Hepatic stellate cell (primary cell): ENCODE measurements around the gene LRRC4.
A peak's percentile ranks its signal among the peaks of the same experiment; 100 is the strongest.

Experiments used
- DNase-seq: peaks from one replicate; pipeline ENCODE4 v3.0.0; 2011; ENCODE audit warnings: low spot score

The LRRC4 gene

GRCh38 chr7:128031901-128032604 is 816 bp upstream of the LRRC4 start:
- DNase-seq, result peak; percentile 92

- no peak for DNase-seq
Measured at GRCh38 chr7:128030263-128030653, 979 bp downstream of the LRRC4 start.

GRCh38 chr7:128029405-128029995 is 1.7 kb downstream of the LRRC4 start:
- DNase-seq, result no peak

GRCh38 chr7:128027485-128027980 is 3.7 kb downstream of the LRRC4 start:
- DNase-seq, result no peak

GRCh38 chr7:128026551-128026950 is 4.7 kb downstream of the LRRC4 start:
- DNase-seq, result no peak

GRCh38 chr7:128025819-128026218 is 5.4 kb downstream of the LRRC4 start:
- DNase-seq, result no peak

- no peak for DNase-seq
Measured at GRCh38 chr7:128025380-128025779, 5.9 kb downstream of the LRRC4 start.

GRCh38 chr7:128024151-128024550 is 7.1 kb downstream of the LRRC4 start:
- DNase-seq, result no peak

- DNase-seq, result peak; percentile 46
Measured at GRCh38 chr7:128022631-128023532, 8.4 kb downstream of the LRRC4 start.

- DNase-seq, result no peak
Measured at GRCh38 chr7:128021366-128021765, 9.9 kb downstream of the LRRC4 start.

- no peak for DNase-seq
Measured at GRCh38 chr7:128020159-128020558, 11.1 kb downstream of the LRRC4 start.

- no peak for DNase-seq
Measured at GRCh38 chr7:128019288-128019687, 11.9 kb downstream of the LRRC4 start.

GRCh38 chr7:128017862-128018845 is 13.1 kb downstream of the LRRC4 start:
- DNase-seq, result no peak

- DNase-seq, result no peak
Measured at GRCh38 chr7:128017460-128017859, 13.8 kb downstream of the LRRC4 start.

- no peak for DNase-seq
Measured at GRCh38 chr7:128014811-128015210, 16.4 kb downstream of the LRRC4 start.

GRCh38 chr7:128011131-128011661 is 20.0 kb downstream of the LRRC4 start:
- DNase-seq, result no peak

GRCh38 chr7:128010391-128011127 is 20.7 kb downstream of the LRRC4 start:
- no peak for DNase-seq

GRCh38 chr7:128008744-128009143 is 22.5 kb downstream of the LRRC4 start:
- DNase-seq, result no peak

GRCh38 chr7:128008141-128008540 is 23.1 kb downstream of the LRRC4 start:
- no peak for DNase-seq

- DNase-seq, result no peak
Measured at GRCh38 chr7:128007303-128007680, 23.9 kb downstream of the LRRC4 start.
